HepG2 (cell line): ENCODE measurements around the gene HAP1. TPM values are rescaled to one million over a fixed set of nuclear protein-coding genes. Genes with fewer than 3 reads are reported as not detected.

Experiments used
- FOXA1 ChIP-seq, 2 experiments: fragments of 450-650 bp in 1 of 2; sonication (generic) in 1 of 2; formaldehyde crosslinking in 1 of 2; IDR thresholded peaks; 2 replicates each; pipeline versions ENCODE4 v1.4.0 to v1.6.1; 2016 to 2020; ENCODE audit warnings: missing genetic modification reagents in 1 of 2
- FOXA3 ChIP-seq: IDR thresholded peaks from 2 replicates; pipeline ENCODE4 v1.6.1; 2016; ENCODE audit warnings: missing genetic modification reagents, missing compliant biosample characterization
- FOXO1 ChIP-seq: sonication (generic); formaldehyde crosslinking; IDR thresholded peaks from 2 replicates; pipeline ENCODE4 v1.4.0; 2020; ENCODE audit warnings: missing genetic modification reagents
- FOXP1 ChIP-seq, 2 experiments: fragments of 450-650 bp in 1 of 2; IDR thresholded peaks; 2 replicates each; pipeline ENCODE4 v1.6.1; 2017 to 2018; ENCODE audit warnings: antibody characterized with exemption in 1 of 2
- GATAD2A ChIP-seq: IDR thresholded peaks from 2 replicates; pipeline ENCODE4 v1.6.1; 2016
- MLLT10 ChIP-seq: sonication (generic); formaldehyde crosslinking; IDR thresholded peaks from 2 replicates; pipeline ENCODE4 v1.4.0; 2020; ENCODE audit warnings: missing genetic modification reagents
- MTF2 ChIP-seq: sonication (generic); formaldehyde crosslinking; IDR thresholded peaks from 2 replicates; pipeline ENCODE4 v1.5.0; 2020; ENCODE audit warnings: missing genetic modification reagents, borderline replicate concordance
- NCOA1 ChIP-seq: sonication (generic); formaldehyde crosslinking; IDR thresholded peaks from 2 replicates; pipeline ENCODE4 v1.9.0; 2021; ENCODE audit warnings: missing genetic modification reagents
- PHF5A ChIP-seq: IDR thresholded peaks from one replicate; pipeline ENCODE4 v1.6.1; 2018; ENCODE audit warnings: low read depth, missing genetic modification reagents; ENCODE audit not compliant: unreplicated experiment
- SALL1 ChIP-seq: sonication (generic); formaldehyde crosslinking; IDR thresholded peaks from 2 replicates; pipeline ENCODE4 v1.8.0; 2022; ENCODE audit warnings: mild to moderate bottlenecking, missing genetic modification reagents
- SOX13 ChIP-seq, 3 experiments: fragments of 450-650 bp in 1 of 3; sonication (generic) in 1 of 3; formaldehyde crosslinking in 1 of 3; IDR thresholded peaks in 2 of 3; conservative IDR thresholded peaks in 1 of 3; 2 replicates each; pipeline versions ENCODE4 v1.5.0 to v1.6.1; 2016 to 2020; ENCODE audit warnings: antibody characterized with exemption in 1 of 3, mild to moderate bottlenecking in 1 of 3, missing compliant biosample characterization in 1 of 3, missing genetic modification reagents in 1 of 3, moderate library complexity in 1 of 3
- STAG1 ChIP-seq: sonication (generic); formaldehyde crosslinking; IDR thresholded peaks from 2 replicates; pipeline ENCODE4 v1.4.0; 2020; ENCODE audit warnings: missing genetic modification reagents
- ZBTB3 ChIP-seq: sonication (generic); formaldehyde crosslinking; IDR thresholded peaks from 2 replicates; pipeline ENCODE4 v1.4.0; 2020; ENCODE audit warnings: low read depth, mild to moderate bottlenecking, moderate library complexity, missing genetic modification reagents, borderline replicate concordance
- ZBTB7B ChIP-seq: sonication (generic); formaldehyde crosslinking; IDR thresholded peaks from 2 replicates; pipeline ENCODE4 v1.4.0; 2020; ENCODE audit warnings: missing genetic modification reagents
- ZNF331 ChIP-seq: sonication (generic); formaldehyde crosslinking; IDR thresholded peaks from 2 replicates; pipeline ENCODE4 v1.4.0; 2020; ENCODE audit warnings: missing genetic modification reagents
- ZNF768 ChIP-seq: sonication (generic); formaldehyde crosslinking; IDR thresholded peaks from 2 replicates; pipeline ENCODE4 v1.4.0; 2020; ENCODE audit warnings: missing genetic modification reagents
- ZSCAN25 ChIP-seq: sonication (generic); formaldehyde crosslinking; IDR thresholded peaks from 2 replicates; pipeline ENCODE4 v1.8.0; 2022; ENCODE audit warnings: mild to moderate bottlenecking, missing genetic modification reagents
- polyA plus RNA-seq, 8 experiments: library from polyadenylated mRNA; depleted of rRNA in 3 of 8; stranded (reverse) in 7 of 8; unstranded in 1 of 8; fragments of >200 nt; fragmentation: Illumina TruSeq in 4 of 8; extraction: Trizol in 4 of 8; gene quantifications; 2 replicates each; pipeline versions ENCODE4 v1.2.1 to v1.2.3, GENCODE V29; 2011 to 2016; ENCODE audit warnings: low read depth in 4 of 8, missing spikeins in 1 of 8, mixed read lengths in 1 of 8; ENCODE audit not compliant: insufficient read depth in 1 of 8
- total RNA-seq, 5 experiments: library from RNA; depleted of rRNA; stranded (reverse); fragments of >200 nt; fragmentation: Illumina TruSeq; extraction: Trizol; gene quantifications; 2 replicates each; pipeline ENCODE4 v1.2.3, GENCODE V29; 2016; ENCODE audit warnings: low read depth in 1 of 5
- TF ChIP-seq, protein P1 (sequence below): sonication (generic); formaldehyde crosslinking; IDR thresholded peaks from 2 replicates; pipeline ENCODE4 v1.4.0; 2020; ENCODE audit warnings: missing genetic modification reagents
- TF ChIP-seq, protein P2 (sequence below): sonication (generic); formaldehyde crosslinking; IDR thresholded peaks from 2 replicates; pipeline ENCODE4 v1.4.0; 2020; ENCODE audit warnings: missing genetic modification reagents

Gene HAP1
- total and polyA plus RNA-seq, 2 of the 13 experiments (the other 11 are each of a cell fraction or from before 2014, with no cell fraction given), result 0.07 TPM

DNA sequence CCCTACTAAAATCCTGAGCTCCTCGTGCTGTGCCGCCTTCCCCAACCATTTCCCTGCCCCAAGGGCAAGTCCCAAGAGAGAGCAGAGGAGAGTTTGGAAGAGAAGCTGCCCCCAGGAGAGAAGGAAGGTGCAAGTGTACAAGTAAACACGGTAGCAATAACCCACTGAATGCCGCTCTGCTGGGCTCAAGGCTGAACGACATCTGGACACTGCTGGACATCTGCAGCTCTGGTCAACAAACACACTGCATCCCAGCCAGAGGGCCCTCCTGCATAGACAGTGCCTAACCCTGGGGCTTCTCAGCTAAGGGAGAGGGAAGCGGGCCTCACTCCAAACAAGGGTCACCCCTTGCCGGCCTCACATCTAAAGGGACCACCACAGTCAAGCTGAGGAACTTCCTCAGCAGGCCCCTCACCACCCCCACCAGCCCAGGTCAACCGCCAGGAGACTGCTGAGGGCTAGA lies 39.3 kb upstream of the HAP1 start (continued):
- TF ChIP-seq PHF5A (CRISPR knock-in tag), result peak; percentile 43
- no peak for TF ChIP-seq MLLT10 (CRISPR knock-in tag)
- no peak for TF ChIP-seq FOXA1 (IDR thresholded peaks at IDR 0.05)
- peak; percentile 71 for TF ChIP-seq FOXA1 (CRISPR knock-in tag; IDR thresholded peaks at IDR 0.05)
- no peak for TF ChIP-seq SOX13 (IDR thresholded peaks at IDR 0.05)
- 0 out of 4 replicates have a peak, but pooled peaks of 1 of the 2 experiments have one; percentile 6 for TF ChIP-seq SOX13 (CRISPR knock-in tag; conservative IDR thresholded peaks at IDR 0.05 in 1 of 2, IDR thresholded peaks at IDR 0.05 in 1 of 2)
- TF ChIP-seq, protein P1, sequence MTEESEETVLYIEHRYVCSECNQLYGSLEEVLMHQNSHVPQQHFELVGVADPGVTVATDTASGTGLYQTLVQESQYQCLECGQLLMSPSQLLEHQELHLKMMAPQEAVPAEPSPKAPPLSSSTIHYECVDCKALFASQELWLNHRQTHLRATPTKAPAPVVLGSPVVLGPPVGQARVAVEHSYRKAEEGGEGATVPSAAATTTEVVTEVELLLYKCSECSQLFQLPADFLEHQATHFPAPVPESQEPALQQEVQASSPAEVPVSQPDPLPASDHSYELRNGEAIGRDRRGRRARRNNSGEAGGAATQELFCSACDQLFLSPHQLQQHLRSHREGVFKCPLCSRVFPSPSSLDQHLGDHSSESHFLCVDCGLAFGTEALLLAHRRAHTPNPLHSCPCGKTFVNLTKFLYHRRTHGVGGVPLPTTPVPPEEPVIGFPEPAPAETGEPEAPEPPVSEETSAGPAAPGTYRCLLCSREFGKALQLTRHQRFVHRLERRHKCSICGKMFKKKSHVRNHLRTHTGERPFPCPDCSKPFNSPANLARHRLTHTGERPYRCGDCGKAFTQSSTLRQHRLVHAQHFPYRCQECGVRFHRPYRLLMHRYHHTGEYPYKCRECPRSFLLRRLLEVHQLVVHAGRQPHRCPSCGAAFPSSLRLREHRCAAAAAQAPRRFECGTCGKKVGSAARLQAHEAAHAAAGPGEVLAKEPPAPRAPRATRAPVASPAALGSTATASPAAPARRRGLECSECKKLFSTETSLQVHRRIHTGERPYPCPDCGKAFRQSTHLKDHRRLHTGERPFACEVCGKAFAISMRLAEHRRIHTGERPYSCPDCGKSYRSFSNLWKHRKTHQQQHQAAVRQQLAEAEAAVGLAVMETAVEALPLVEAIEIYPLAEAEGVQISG (CRISPR knock-in tag), result 0 out of 2 replicates have a peak, but pooled peaks have one; percentile 10
- TF ChIP-seq ZNF331 (CRISPR knock-in tag), result no peak
- peak; percentile 54; the same call in 1 of the 2 replicates for TF ChIP-seq FOXA3 (CRISPR knock-in tag)
- peak; percentile 46; the same call in 1 of the 2 replicates for TF ChIP-seq SALL1
- peak; percentile 79; the same call in 1 of the 2 replicates for TF ChIP-seq ZBTB3 (CRISPR knock-in tag)
- peak; percentile 40 for TF ChIP-seq STAG1 (CRISPR knock-in tag)
- TF ChIP-seq FOXP1 (IDR thresholded peaks at IDR 0.05), result no peak
- peak; percentile 56; the same call in 1 of the 2 replicates for TF ChIP-seq FOXP1 (CRISPR knock-in tag; IDR thresholded peaks at IDR 0.05)
- peak; percentile 34; the same call in 1 of the 2 replicates for TF ChIP-seq ZNF768 (CRISPR knock-in tag)
- TF ChIP-seq, protein P2, sequence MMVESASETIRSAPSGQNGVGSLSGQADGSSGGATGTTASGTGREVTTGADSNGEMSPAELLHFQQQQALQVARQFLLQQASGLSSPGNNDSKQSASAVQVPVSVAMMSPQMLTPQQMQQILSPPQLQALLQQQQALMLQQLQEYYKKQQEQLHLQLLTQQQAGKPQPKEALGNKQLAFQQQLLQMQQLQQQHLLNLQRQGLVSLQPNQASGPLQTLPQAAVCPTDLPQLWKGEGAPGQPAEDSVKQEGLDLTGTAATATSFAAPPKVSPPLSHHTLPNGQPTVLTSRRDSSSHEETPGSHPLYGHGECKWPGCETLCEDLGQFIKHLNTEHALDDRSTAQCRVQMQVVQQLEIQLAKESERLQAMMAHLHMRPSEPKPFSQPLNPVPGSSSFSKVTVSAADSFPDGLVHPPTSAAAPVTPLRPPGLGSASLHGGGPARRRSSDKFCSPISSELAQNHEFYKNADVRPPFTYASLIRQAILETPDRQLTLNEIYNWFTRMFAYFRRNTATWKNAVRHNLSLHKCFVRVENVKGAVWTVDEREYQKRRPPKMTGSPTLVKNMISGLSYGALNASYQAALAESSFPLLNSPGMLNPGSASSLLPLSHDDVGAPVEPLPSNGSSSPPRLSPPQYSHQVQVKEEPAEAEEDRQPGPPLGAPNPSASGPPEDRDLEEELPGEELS (CRISPR knock-in tag), result 0 out of 2 replicates have a peak, but pooled peaks have one; percentile 26
- TF ChIP-seq ZBTB7B (CRISPR knock-in tag), result peak; percentile 64
- 0 out of 2 replicates have a peak, but pooled peaks have one; percentile 19 for TF ChIP-seq ZSCAN25 (CRISPR knock-in tag)
- TF ChIP-seq FOXO1 (CRISPR knock-in tag), result peak; percentile 50; the same call in 1 of the 2 replicates
- TF ChIP-seq NCOA1 (CRISPR knock-in tag), result 0 out of 2 replicates have a peak, but pooled peaks have one; percentile 22
- peak; percentile 27; the same call in 1 of the 2 replicates for TF ChIP-seq GATAD2A
- peak; percentile 30; the same call in 1 of the 2 replicates for TF ChIP-seq MTF2 (CRISPR knock-in tag)
